Measurements from ENCODE around the gene MED15. TPM values are rescaled to one million over a fixed set of nuclear protein-coding genes. Genes with fewer than 3 reads are reported as not detected.

Gene MED15
- total RNA-seq, 1 donor from 2014 or later: 111 TPM

DNA sequence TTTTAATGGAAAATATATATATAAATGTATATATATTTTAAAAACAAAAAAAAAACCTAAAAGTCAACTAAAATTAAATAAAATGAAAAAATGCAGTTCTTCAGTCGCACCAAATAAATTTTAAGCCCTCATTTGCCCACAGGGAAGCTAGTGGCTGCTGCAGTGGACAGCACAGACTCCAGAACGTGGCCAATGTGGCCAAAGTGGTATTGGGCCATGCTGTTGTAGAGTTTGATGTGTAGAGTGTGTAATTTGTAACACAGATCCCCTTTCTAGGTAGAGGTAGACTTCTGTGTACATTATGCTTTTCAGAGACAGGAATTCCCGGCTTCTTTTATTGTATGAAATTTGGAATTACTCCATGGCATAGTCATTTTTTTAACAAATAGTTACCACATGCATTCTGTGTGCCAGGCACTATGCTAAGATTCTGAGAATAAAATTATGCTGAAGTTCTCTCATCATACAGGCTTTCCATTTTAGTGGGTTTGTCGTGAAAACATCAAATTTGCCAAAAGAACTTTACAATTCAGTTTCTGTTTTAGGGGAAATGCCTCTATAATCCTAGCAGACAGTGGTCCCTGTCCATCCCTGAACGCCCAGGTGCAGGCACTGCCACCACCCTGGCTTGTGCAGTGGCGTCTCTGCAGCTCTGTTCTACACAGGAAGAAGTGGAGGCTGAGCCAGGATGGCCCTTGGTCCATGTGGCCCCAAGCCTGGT, 68.5 kb downstream of the MED15 start:
- Mint-ChIP-seq H3K4me1 (ENCODE audit: low read depth) (peaks cover 30% of the 10 kb centered on the region), H3K36me3 (ENCODE audit: low read depth) (peaks cover 35% of the 10 kb centered on the region), H3K4me3 (ENCODE audit: unreplicated experiment) (no peak overlapping the region), H3K27ac (ENCODE audit: unreplicated experiment) (no peak overlapping the region), H3K27me3 (ENCODE audit: low read depth) (no peaks in the 10 kb centered on the region), H3K9me3 (ENCODE audit: low read depth) (no peaks in the 10 kb centered on the region)
- TF ChIP-seq, protein P1, sequence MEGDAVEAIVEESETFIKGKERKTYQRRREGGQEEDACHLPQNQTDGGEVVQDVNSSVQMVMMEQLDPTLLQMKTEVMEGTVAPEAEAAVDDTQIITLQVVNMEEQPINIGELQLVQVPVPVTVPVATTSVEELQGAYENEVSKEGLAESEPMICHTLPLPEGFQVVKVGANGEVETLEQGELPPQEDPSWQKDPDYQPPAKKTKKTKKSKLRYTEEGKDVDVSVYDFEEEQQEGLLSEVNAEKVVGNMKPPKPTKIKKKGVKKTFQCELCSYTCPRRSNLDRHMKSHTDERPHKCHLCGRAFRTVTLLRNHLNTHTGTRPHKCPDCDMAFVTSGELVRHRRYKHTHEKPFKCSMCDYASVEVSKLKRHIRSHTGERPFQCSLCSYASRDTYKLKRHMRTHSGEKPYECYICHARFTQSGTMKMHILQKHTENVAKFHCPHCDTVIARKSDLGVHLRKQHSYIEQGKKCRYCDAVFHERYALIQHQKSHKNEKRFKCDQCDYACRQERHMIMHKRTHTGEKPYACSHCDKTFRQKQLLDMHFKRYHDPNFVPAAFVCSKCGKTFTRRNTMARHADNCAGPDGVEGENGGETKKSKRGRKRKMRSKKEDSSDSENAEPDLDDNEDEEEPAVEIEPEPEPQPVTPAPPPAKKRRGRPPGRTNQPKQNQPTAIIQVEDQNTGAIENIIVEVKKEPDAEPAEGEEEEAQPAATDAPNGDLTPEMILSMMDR (IDR thresholded peaks at IDR 0.05): no peak
- no peak for DNase-seq (ENCODE audit: low spot score)

DNA sequence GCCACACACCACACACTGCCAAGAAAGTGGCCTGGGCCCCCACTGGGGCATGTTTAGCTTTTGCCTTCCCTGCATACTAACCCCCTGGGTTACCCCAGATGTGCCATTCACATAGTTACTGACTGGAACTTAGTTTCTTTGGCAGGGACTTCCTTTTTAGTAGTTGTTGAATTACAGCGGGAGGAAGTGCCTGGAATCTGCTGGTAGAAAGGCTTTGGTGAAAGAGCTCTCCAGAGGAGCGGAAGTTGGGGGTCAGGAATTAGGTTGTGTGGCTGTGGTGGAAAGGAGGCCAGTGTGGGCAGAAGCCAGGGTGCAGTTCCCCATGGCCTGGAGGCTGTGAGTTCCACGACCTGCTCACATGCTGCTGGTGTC, 69.0 kb downstream of the MED15 start:
- no peak overlapping the region for H3K4me3 Mint-ChIP-seq (ENCODE audit: unreplicated experiment)
- peaks cover 33% of the 10 kb centered on the region for H3K36me3 Mint-ChIP-seq (ENCODE audit: low read depth)

DNA sequence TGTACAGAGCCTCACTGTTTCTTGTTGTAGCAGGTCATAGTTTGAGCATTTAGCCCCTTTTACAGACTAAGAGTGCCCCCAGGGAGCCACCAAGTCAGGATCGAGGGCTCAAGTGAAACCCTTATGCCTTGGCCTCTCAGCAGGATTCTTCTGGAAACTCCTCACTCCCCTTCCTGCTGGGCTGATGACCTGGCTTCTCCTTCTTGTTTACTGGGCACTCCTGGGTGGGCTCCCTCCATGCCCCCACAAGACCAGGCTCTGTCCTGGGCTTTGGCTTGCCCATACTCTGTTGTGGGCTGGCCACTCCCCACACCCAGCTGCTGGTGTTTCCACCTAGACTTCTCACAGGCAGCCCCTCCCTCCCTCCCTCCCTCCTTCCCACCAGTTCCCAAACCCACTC, 69.6 kb downstream of the MED15 start:
- H3K4me3 Mint-ChIP-seq (ENCODE audit: unreplicated experiment): no peak overlapping the region
- no peak for DNase-seq (ENCODE audit: low spot score)
- peaks cover 28% of the 10 kb centered on the region for H3K36me3 Mint-ChIP-seq (ENCODE audit: low read depth)
- TF ChIP-seq, protein P1 (IDR thresholded peaks at IDR 0.05): no peak
- peaks cover 22% of the 10 kb centered on the region for H3K4me1 Mint-ChIP-seq (ENCODE audit: low read depth)
- H3K27ac Mint-ChIP-seq (ENCODE audit: unreplicated experiment): no peak overlapping the region
- no peaks in the 10 kb centered on the region for H3K27me3 Mint-ChIP-seq (ENCODE audit: low read depth)
- no peaks in the 10 kb centered on the region for H3K9me3 Mint-ChIP-seq (ENCODE audit: low read depth)

More for the DNA sequence above, 69.0 kb downstream of the MED15 start:
- TF ChIP-seq, protein P1 (IDR thresholded peaks at IDR 0.05): no peak
- peaks cover 25% of the 10 kb centered on the region for H3K4me1 Mint-ChIP-seq (ENCODE audit: low read depth)
- no peak for DNase-seq (ENCODE audit: low spot score)
- no peaks in the 10 kb centered on the region for H3K27me3 Mint-ChIP-seq (ENCODE audit: low read depth)
- H3K9me3 Mint-ChIP-seq (ENCODE audit: low read depth): no peaks in the 10 kb centered on the region
- H3K27ac Mint-ChIP-seq (ENCODE audit: unreplicated experiment): no peak overlapping the region

DNA sequence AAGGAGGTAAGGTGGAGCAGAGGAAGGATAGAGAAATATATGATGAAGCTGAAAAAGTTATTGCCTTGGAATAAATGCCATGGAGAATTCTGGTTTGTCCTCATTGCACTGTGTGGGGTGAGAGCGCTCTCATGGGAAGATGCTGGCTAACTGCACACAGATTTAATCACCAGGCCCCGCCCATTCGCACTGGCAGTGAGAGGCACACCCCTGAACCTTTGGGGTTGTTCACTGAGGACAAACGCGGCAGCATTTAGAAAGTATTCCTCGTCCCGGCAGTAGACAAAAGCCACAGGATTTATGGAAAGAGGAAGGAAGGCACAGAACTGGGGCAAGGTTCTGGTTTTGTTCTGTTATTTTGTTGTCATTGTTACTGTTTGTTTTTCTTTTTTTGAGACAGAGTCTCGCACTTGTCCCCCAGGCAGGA, 70.2 kb downstream of the MED15 start:
- peaks cover 28% of the 10 kb centered on the region for H3K36me3 Mint-ChIP-seq (ENCODE audit: low read depth)
- no peak overlapping the region for H3K4me3 Mint-ChIP-seq (ENCODE audit: unreplicated experiment)
- no peaks in the 10 kb centered on the region for H3K27me3 Mint-ChIP-seq (ENCODE audit: low read depth)
- H3K9me3 Mint-ChIP-seq (ENCODE audit: low read depth): no peaks in the 10 kb centered on the region
- peaks cover 22% of the 10 kb centered on the region for H3K4me1 Mint-ChIP-seq (ENCODE audit: low read depth)
- DNase-seq (ENCODE audit: low spot score): no peak
- TF ChIP-seq, protein P1 (IDR thresholded peaks at IDR 0.05): no peak
- no peak overlapping the region for H3K27ac Mint-ChIP-seq (ENCODE audit: unreplicated experiment)

DNA sequence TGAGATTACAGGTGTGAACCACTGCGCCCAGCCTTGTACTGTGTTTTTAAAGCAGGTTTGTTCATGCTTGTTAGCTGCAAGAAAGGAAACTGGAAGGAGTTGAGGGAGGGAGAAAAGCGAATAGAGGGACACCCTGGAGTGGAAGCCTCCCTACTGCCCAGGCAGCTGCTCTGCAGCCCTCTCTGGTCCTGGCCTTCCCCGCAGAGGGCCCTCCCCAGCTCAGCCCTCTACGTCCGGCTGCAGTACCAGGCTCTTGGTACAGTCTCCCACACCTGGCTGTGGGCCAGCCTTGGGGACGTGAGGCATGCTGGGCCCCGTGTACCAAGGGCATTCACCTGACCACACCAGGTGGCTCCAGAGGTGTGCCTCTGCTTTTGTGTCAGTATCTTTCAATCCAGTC, 70.8 kb downstream of the MED15 start:
- peaks cover 21% of the 10 kb centered on the region for H3K4me1 Mint-ChIP-seq (ENCODE audit: low read depth)
- no peak overlapping the region for H3K27ac Mint-ChIP-seq (ENCODE audit: unreplicated experiment)
- H3K4me3 Mint-ChIP-seq (ENCODE audit: unreplicated experiment): no peak overlapping the region
- DNase-seq (ENCODE audit: low spot score): no peak
- H3K27me3 Mint-ChIP-seq (ENCODE audit: low read depth): no peaks in the 10 kb centered on the region
- H3K36me3 Mint-ChIP-seq (ENCODE audit: low read depth): peaks cover 32% of the 10 kb centered on the region
- TF ChIP-seq, protein P1 (IDR thresholded peaks at IDR 0.05): no peak
- no peaks in the 10 kb centered on the region for H3K9me3 Mint-ChIP-seq (ENCODE audit: low read depth)
